ENCODE results near the gene ESPNL.

DNA sequence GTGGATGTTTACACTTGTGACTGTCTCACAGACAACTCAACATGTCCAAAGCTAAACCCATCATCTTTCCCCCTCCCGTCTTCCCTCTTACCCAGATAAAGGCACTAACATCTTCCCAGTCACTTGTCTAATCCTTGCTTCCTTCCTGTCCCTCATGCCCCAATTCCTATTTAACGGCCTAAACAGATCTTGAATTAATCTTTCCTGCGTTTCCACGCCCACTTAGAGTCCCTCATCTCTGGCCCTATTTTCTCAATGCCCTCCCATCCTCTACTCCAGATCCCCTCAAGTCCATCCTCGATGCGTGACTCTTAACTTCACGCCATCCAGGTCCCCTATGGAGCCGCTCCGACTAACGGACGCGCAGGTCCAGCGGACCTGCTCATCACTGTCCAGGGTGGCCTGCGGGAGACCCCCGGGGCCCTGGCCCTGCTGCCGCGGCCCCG is 40.0 kb upstream of the ESPNL start:
- TF ChIP-seq, protein P1, sequence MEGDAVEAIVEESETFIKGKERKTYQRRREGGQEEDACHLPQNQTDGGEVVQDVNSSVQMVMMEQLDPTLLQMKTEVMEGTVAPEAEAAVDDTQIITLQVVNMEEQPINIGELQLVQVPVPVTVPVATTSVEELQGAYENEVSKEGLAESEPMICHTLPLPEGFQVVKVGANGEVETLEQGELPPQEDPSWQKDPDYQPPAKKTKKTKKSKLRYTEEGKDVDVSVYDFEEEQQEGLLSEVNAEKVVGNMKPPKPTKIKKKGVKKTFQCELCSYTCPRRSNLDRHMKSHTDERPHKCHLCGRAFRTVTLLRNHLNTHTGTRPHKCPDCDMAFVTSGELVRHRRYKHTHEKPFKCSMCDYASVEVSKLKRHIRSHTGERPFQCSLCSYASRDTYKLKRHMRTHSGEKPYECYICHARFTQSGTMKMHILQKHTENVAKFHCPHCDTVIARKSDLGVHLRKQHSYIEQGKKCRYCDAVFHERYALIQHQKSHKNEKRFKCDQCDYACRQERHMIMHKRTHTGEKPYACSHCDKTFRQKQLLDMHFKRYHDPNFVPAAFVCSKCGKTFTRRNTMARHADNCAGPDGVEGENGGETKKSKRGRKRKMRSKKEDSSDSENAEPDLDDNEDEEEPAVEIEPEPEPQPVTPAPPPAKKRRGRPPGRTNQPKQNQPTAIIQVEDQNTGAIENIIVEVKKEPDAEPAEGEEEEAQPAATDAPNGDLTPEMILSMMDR (conservative IDR thresholded peaks at IDR 0.05), result no peak
- no peak for TF ChIP-seq ZFX (IDR thresholded peaks at IDR 0.05)
